NT2/D1 (cell line): ENCODE measurements around the gene FAM227B.
"Not testable (repeated sequence)": the region's sequence is repeated elsewhere in the genome, so short reads cannot be mapped to it uniquely, and the experiment has no call there.

Source experiments
- DNase-seq: peaks from one replicate; pipeline ENCODE4 v3.0.0-alpha.2; 2011; ENCODE audit warnings: low read depth, low spot score
- H3K27me3 ChIP-seq: 2 replicates; pipeline ENCODE4 v1.6.0; 2011; ENCODE audit warnings: mild to moderate bottlenecking; ENCODE audit not compliant: insufficient read length, insufficient read depth
- H3K36me3 ChIP-seq: 2 replicates; pipeline ENCODE4 v1.6.1; 2011; ENCODE audit warnings: mild to moderate bottlenecking, low read length, mixed read lengths; ENCODE audit not compliant: insufficient read depth, insufficient read length
- H3K4me1 ChIP-seq: 2 replicates; pipeline ENCODE4 v1.5.1; 2011; ENCODE audit not compliant: insufficient read depth, insufficient read length
- H3K4me3 ChIP-seq: 2 replicates; pipeline ENCODE4 v1.5.1; 2011; ENCODE audit warnings: low read depth; ENCODE audit not compliant: insufficient read length
- H3K9ac ChIP-seq: 2 replicates; pipeline ENCODE4 v1.6.0; 2011; ENCODE audit warnings: low read depth; ENCODE audit not compliant: insufficient read length
- H3K9me3 ChIP-seq: 2 replicates; pipeline ENCODE4 v1.5.1; 2011; ENCODE audit warnings: mild to moderate bottlenecking, low read length; ENCODE audit not compliant: insufficient read depth
- SUZ12 ChIP-seq: IDR thresholded peaks from 2 replicates; pipeline ENCODE4 v1.6.1; 2011; ENCODE audit not compliant: insufficient read length, insufficient read depth; ENCODE audit errors: extremely low read depth
- YY1 ChIP-seq: IDR thresholded peaks from 2 replicates; pipeline ENCODE4 v1.6.1; 2011; ENCODE audit not compliant: insufficient read length, insufficient read depth
- ZNF274 ChIP-seq: IDR thresholded peaks from 2 replicates; pipeline ENCODE4 v1.6.1; 2011; ENCODE audit warnings: mild to moderate bottlenecking, low read depth, low read length

The FAM227B gene

DNA sequence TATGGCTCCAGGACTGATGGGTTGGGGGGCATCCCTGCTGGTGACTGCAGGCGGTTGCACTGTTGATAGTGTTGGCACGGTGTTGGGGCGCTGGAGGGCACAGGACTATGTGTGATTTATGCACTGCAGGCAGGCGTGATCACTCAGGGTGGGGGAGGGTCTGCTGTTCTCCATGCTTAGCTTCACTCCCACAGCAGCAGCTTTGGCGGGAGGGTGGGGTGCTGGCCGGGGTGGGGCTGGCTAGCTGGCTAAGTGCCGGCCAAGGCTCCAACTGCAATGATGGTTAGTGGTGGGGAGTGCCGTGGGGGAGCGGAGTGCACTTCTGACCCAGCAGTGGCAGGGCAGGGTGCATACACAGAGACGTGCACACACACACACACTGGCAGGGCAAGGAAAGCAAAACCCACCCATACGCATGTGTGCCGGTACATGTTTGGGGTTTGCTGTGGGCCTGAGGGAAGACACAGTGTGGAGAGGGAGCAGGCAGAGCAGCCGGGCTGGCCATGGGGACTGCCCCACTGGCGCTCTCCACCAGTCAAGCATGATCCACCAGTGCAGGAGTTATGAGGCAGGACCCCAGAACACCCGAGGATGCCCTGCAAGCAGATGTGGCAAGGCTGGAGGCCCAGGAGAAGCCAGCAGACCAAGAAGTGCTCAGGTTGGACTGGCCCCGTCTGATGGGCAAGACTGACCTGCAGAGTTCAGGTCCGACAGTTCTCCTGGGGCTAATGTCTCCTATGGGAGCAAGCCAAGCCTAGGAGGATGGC lies 214.1 kb downstream of the FAM227B start:
- DNase-seq: no peak
- Histone ChIP-seq H3K9me3 (no peaks in the 10 kb centered on the region), H3K36me3 (no peaks in the 10 kb centered on the region), H3K4me1 (no peaks in the 10 kb centered on the region), H3K27me3 (no peaks in the 10 kb centered on the region), H3K9ac (no peak overlapping the region), H3K4me3 (no peak overlapping the region)
- no peak for TF ChIP-seq ZNF274
- TF ChIP-seq YY1: no peak
- TF ChIP-seq SUZ12: no peak

DNA sequence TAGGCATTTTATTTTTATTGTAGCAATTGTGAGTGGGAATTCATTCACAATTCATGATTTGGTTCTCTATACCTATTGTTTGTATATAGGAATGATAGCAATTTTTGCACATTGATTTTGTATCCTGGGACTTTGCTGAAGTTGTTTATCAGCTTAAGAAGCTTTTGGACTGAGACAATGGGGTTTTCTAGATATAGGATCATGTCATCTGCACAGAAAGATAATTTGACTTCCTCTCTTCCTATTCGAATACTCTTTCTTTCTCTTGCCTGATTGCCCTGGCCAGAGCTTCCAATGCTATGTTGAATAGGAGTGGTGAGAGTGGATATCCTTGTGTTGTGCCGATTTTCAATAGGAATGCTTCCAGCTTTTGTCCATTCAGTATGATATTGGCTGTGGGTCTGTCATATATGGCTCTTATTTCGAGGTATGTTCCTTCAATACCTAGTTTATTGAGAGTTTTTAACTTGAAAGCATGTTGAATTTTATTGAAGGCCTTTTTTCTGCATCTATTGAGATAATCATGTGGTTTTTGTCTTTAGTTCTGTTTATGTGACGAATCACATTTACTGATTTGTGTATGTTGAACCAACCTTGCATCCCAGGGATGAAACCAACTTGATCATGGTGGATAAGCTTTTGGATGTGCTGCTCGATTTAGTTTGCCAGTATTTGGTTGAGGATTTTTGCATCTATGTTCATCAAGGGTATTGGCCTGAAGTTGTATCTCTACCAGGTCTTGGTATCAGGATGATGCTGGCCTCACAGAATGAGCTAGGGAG lies 217.9 kb downstream of the FAM227B start:
- not testable (repeated sequence) for H3K9ac ChIP-seq, H3K9me3 ChIP-seq, DNase-seq, H3K4me1 ChIP-seq, H3K36me3 ChIP-seq, H3K27me3 ChIP-seq, H3K4me3 ChIP-seq

GRCh38 chr15:49387471-49387870 lies 233.1 kb downstream of the FAM227B start:
- TF ChIP-seq ZNF274 (no peak), YY1 (no peak), SUZ12 (no peak)
- no peak overlapping the region for H3K9ac ChIP-seq
- no peak for DNase-seq
- H3K4me3 ChIP-seq: no peak overlapping the region
- H3K36me3 ChIP-seq: no peaks in the 10 kb centered on the region
- H3K27me3 ChIP-seq: no peaks in the 10 kb centered on the region
- no peaks in the 10 kb centered on the region; the same call in 1 of the 2 replicates for H3K9me3 ChIP-seq
- no peaks in the 10 kb centered on the region for H3K4me1 ChIP-seq

GRCh38 chr15:49383266-49383665 lies 237.4 kb downstream of the FAM227B start:
- H3K9ac ChIP-seq: no peak overlapping the region
- DNase-seq: no peak
- TF ChIP-seq YY1 (no peak), ZNF274 (no peak), SUZ12 (no peak)

GRCh38 chr15:49382394-49382793 lies 238.2 kb downstream of the FAM227B start:
- TF ChIP-seq YY1 (no peak), ZNF274 (no peak), SUZ12 (no peak)
- no peak overlapping the region for H3K4me3 ChIP-seq
- no peaks in the 10 kb centered on the region for H3K9me3 ChIP-seq
- H3K4me1 ChIP-seq: no peaks in the 10 kb centered on the region
- H3K27me3 ChIP-seq: no peaks in the 10 kb centered on the region
- no peaks in the 10 kb centered on the region for H3K36me3 ChIP-seq
- H3K9ac ChIP-seq: no peak overlapping the region
- DNase-seq: no peak

More at GRCh38 chr15:49383266-49383665, 237.4 kb downstream of the FAM227B start:
- Histone ChIP-seq H3K4me1 (no peaks in the 10 kb centered on the region), H3K27me3 (no peaks in the 10 kb centered on the region), H3K9me3 (no peaks in the 10 kb centered on the region), H3K36me3 (no peaks in the 10 kb centered on the region), H3K4me3 (no peak overlapping the region)

- Histone ChIP-seq H3K4me3 (no peak overlapping the region), H3K27me3 (no peaks in the 10 kb centered on the region), H3K36me3 (no peaks in the 10 kb centered on the region), H3K4me1 (no peaks in the 10 kb centered on the region), H3K9ac (no peak overlapping the region), H3K9me3 (no peaks in the 10 kb centered on the region)
- TF ChIP-seq YY1 (no peak), SUZ12 (no peak)
- DNase-seq: peak; percentile 15
These were observed 239.7 kb downstream of the FAM227B start for GRCh38 chr15:49380912-49381311.

GRCh38 chr15:49379996-49380395 lies 240.6 kb downstream of the FAM227B start:
- Histone ChIP-seq H3K9me3 (no peaks in the 10 kb centered on the region), H3K4me1 (no peaks in the 10 kb centered on the region), H3K36me3 (no peaks in the 10 kb centered on the region), H3K4me3 (no peak overlapping the region), H3K27me3 (no peaks in the 10 kb centered on the region), H3K9ac (no peak overlapping the region)
- no peak for DNase-seq
- TF ChIP-seq SUZ12 (no peak), ZNF274 (no peak), YY1 (no peak)
